HG03460 (cell line): ENCODE results near the gene S100A13.

ENCODE experiments used
- ATAC-seq: cut with Tn5 transposase; IDR thresholded peaks from one replicate; pipeline ENCODE4 v1.9.1; 2021; ENCODE audit not compliant: unreplicated experiment

The S100A13 gene

DNA sequence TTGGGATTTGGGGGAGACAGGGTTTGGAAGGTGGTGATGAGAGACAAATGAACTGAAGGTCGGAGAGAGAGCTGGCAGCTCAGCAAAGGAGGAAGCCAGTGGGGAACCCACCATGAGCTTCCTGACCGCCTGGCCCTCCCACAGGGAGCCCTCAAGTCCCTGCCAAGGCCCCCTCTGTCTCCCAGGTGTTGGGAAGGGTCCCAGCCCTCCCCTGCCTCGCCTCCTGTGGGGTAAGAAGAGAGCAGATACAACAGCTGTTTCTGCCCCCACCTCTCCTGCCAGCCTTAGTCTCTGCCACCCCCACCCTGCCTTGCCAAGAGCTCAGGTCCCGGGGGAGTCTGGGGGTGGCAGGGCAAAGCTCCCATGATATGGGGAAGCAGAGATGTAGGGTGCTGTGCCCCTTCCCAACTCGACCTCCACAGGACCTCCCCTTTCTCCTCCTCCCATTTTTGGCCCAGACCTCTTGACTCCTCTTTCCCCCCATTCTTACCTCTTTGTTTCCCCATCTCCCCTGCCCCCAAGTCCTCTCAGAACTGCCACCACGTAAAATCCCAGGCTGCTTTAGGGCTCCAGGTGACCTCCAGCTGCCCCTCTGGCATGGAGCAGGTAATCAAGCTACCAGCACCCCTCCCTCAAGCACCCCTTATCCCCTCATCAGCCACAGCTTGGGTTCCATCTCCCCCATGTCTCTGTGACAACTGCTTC is 1.5 kb upstream of the S100A13 start:
- ATAC-seq = no peak

DNA sequence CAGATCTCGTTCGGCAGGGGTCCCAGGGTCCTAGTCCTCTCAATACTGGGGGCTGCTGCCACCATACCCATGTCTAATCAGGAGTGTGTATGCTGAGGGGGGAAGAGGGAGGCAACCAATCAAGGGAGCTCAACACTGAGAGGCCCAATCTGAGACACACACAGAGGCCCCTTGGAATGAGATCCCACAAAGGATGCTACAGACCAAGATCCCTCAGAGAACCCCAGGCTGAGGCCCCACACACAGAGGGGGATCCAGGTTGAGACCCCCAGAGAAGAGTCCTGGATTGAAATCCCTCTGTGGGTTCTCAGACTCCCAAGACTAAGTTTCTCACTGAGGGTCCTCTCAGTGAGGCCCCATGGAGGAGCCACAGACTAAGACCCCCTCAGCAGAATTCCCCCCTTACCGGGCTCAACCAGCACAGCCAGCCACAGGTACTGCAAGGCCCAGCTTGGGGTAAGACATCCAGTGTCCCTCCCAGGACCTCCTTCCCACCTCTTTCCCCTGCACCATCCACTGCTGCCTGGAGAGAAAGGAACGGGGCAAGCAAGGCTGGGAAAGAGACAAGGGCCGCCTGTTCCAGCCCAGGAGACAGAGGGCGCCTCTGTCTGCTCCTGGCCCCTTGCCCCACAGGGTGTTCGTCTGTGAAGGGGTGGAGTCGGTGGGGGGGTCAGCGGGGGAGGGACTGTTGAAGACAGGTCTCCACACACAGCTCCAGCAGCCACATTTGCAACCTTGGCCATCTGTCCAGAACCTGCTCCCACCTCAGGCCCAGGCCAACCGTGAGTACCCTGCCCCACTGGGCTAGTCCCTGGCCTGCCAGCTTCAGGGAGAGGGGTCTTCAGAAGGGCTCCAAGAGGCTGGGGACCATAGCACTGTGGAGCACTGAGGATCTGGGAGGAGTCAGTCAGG is 666 bp upstream of the S100A13 start, which contains the start of gene S100A1:
Gene S100A1, plus strand, starts transcription at position 720 of the 912 bp plus-strand sequence. CDS start 2,088 bp downstream, outside the sequence.
- ATAC-seq = no peak

- no peak for ATAC-seq
Measured at GRCh38 chr1:153626477-153626903, 815 bp downstream of the S100A13 start.

DNA sequence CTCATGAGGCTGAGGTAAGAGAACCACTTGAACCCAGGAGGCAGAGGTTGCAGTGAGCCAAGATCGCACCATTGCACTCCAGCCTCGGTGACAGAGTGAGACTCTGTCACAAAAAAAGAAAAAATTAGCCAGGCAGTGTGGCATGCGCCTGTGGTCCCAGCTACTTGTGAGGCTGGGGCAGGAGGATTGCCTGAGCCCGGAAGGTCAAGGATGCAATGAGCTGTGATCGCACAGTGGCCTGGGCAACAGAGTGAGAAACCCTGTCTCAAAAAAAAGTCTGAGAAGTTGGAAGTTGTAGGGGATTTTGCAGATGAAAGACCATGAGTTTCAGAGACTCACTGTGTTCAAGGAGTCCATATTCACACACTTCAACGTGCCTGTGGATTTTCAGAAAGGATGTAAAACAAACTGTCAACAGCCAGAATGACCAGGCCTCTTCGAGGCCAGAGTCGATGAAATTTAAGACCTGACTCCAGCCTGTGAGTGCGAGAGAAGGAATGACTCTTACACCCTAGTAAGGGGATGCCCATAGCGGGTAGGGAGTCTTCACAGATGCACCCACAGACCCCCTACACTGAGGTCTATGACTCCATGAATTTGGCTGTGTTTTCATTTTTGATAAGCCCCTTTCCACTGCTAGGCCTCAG is 2.2 kb downstream of the S100A13 start:
- no peak for ATAC-seq

DNA sequence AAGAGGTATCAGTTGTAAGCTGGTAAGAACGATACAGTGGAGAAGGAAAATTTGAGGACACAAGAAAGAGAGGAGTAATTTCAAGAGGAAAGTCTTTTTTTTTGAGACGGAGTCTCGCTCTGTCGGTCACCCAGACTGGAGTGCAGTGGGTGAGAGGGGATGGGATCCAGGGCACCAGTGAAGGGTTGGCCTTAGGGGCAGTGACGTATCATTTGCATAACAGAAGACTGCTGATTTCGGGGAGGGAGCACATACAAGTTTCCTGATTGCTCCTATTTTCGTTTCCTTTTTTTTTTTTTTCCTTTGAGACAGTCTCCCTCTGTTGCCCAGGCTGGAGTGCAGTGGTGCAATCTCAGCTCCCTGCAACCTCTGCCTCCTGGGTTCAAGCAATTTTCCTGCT is 4.2 kb downstream of the S100A13 start:
- ATAC-seq = no peak

GRCh38 chr1:153619171-153619570 is 8.1 kb downstream of the S100A13 start:
- no peak for ATAC-seq

GRCh38 chr1:153617663-153618062 is 9.6 kb downstream of the S100A13 start:
- ATAC-seq = peak; percentile 74

- ATAC-seq = no peak
Measured at GRCh38 chr1:153616917-153617311, 10.4 kb downstream of the S100A13 start.

DNA sequence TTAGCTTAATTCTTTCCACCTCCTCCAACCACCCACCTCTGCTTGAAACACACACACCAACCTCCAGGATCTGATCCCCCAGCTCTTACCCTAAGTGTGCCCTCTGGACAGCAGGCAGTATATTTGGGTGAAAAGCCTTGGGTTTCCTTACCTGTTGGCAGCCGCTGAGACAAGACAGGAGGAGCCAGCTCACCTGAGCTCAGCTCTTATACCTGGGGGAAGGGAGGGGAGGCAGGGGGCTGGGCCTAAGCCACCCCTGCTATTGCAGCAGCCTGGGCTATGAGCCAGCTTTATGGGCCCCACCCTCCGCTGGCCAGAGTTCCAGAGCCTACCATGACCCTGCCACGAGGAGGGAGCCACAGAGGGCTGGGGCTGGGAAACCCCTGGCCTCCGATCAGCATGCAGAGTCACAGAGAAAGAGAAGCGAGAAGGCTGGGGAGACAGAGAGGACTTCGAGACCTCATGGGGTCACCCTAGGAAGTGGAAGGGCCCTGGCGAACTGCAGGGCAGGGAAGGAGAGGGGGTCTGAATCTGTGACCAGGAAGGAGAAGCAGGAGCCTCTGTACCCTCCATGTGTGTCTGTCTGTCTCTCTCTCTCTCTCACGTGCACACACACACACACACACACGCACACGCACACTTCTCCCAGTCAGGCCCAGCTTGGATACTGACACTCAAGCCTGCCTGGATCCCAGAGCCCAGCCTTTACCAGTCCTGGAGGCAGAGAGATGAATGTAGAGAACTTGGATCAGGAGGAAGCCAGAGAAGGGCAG is 11.0 kb downstream of the S100A13 start, which contains the start of gene S100A14:
Gene S100A14, minus strand, starts transcription at position 182 of the 773 bp plus-strand sequence. CDS start 467 bp downstream, outside the sequence.
- no peak for ATAC-seq

DNA sequence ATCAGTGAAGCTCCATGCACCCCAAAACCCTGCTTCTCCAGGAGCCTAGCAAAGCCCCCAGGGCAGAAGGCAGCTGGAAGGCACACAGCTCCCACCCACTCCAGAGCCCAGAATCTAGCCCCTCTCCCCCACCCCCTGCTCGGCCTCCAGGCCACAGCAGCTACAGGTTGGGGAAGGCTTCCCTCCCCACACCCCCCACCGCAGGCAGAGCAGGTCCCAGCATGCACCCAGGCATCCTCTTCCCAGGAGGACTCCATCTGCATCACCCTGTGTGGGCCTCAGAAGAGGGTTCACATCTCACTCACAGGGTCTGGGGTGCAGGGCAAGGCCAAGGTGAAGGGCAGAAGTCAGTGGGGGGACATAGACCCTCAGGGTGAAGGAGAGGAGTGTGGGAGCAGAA is 11.9 kb downstream of the S100A13 start:
- no peak for ATAC-seq

DNA sequence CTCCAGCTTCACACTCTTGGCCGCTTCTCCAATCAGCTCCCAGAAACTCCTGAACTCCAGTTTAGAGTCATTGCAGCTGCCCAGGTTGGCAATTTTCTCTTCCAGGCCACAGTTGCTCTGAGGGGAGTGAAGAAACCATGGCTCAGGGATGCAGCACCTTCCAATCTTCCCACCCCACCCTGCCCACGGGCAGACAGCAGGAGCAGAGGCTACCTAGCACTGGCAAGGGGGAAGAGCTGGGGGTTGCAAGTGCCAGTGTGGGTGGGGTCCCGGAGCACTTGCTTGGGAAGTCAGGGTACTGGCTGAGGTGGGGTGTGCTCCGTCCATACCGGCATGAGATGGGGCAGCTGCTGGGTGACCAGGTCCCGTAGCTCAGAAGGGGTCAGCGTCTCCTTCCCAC is 12.4 kb downstream of the S100A13 start:
- no peak for ATAC-seq

DNA sequence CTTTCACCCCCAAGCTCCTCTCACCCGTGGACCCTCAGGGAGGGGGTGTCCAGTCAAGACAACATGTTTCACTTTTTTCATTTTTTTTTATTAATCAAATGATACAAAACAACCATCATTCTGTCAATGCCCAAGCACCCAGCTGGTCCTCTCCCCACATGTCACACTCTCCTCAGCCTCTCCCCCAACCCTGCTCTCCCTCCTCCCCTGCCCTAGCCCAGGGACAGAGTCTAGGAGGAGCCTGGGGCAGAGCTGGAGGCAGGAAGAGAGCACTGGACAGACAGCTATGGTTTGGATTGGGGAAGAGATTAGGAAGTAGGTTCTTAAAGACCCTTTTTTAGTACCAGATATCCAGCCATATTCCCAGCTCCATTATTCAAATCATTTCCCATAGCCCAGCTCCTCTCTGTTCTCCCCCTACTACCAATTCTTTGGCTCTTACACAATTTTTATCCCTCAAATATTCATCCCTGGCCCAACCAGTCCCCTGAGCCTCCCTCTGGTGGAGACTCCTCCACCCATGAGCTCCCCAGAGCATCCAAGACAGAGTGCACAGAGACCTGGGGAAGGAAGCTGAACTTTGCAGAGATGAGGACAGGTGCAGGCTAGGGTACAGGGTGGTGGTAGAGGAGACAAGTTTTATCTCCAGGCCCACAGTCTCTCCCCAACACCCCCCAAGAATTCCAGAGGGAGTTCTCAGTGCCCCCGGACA is 13.0 kb downstream of the S100A13 start:
- ATAC-seq = no peak

GRCh38 chr1:153613406-153613805 is 13.9 kb downstream of the S100A13 start:
- no peak for ATAC-seq

DNA sequence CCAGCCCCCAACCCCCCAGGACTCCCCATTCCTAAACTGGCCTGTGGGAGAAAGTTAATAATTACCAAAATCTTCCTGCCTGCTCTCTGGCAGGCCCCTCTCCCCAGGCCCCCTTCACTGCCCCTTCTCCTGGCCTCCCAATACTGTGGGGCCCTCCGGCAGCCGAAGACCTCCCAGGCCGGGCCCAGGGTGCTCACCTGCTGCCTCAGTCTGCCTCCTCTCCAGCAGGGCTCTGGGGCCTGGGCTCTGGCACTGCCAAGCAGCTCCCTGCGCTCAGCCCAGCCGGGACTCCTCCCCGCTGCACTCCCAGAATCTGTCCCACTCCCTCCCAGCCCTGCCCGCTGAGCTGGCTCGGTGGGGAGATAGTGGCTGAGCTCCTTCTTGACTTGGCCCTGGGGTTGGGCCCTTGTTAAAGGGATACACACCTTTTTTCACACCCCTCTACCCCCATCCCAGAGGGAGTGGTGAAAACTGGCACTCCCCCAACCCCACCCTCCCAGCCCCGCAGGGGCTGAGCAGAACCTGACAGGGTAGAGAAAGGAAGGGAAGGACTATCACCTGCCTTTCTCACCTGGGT is 14.5 kb downstream of the S100A13 start, which contains the start of gene S100A16:
Gene S100A16, minus strand, starts transcription at position 383 of the 577 bp plus-strand sequence. CDS start 4,986 bp downstream, outside the sequence.
- no peak for ATAC-seq

GRCh38 chr1:153612111-153612754 is 15.1 kb downstream of the S100A13 start:
- ATAC-seq = no peak

GRCh38 chr1:153611356-153611755 is 15.9 kb downstream of the S100A13 start:
- no peak for ATAC-seq

GRCh38 chr1:153610811-153611301 is 16.4 kb downstream of the S100A13 start:
- ATAC-seq = no peak

GRCh38 chr1:153610334-153610733 is 17.0 kb downstream of the S100A13 start:
- ATAC-seq = no peak

- no peak for ATAC-seq
Measured at GRCh38 chr1:153609585-153609907, 17.8 kb downstream of the S100A13 start.
